ENCODE data around the gene GABRA5.

DNA sequence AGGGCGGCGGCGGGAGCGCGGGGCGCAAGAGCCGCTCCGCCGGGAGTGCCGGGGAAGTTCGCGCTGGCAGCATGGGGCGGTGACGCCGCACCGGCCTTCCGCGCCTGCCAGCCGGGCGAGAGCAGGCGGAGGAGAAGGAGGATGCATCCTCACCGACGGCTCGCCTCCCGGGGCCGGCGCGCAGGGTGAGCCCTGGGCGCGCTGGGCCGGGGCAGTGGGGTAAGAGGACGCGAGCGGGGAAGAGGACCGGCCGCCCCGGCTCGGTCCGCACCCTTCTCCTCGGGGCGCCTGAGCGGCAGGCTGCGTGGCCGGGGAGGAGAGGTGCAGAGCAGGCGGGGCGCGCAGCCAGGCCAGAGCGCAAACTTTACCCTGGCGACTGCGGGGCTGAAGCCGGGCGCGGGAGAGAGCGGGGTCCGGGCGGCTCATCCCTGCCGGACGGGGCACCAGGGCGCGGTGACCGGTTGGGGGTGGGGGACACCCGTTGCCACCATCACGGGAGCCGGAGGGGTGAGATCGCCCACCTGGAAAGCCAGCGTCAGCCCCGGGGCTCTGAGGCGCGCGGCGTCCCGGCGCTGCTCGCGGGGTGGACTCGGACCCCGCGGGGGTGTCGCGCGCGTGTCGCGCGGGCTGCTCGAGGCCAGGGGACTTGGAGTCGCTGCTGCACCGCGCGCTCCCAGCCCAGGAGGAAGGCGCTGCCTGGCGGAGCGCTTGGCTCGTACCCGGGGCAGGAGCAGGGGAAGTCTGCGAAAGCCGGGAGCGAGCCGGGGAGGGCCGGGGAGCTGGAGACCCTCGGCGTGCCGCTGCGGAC lies 542 bp downstream of the GABRA5 start:
- no peak for TF ChIP-seq EP300 (IDR thresholded peaks at IDR 0.05)
- TF ChIP-seq, protein P1, sequence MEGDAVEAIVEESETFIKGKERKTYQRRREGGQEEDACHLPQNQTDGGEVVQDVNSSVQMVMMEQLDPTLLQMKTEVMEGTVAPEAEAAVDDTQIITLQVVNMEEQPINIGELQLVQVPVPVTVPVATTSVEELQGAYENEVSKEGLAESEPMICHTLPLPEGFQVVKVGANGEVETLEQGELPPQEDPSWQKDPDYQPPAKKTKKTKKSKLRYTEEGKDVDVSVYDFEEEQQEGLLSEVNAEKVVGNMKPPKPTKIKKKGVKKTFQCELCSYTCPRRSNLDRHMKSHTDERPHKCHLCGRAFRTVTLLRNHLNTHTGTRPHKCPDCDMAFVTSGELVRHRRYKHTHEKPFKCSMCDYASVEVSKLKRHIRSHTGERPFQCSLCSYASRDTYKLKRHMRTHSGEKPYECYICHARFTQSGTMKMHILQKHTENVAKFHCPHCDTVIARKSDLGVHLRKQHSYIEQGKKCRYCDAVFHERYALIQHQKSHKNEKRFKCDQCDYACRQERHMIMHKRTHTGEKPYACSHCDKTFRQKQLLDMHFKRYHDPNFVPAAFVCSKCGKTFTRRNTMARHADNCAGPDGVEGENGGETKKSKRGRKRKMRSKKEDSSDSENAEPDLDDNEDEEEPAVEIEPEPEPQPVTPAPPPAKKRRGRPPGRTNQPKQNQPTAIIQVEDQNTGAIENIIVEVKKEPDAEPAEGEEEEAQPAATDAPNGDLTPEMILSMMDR (IDR thresholded peaks at IDR 0.05), result no peak

All from ovary (tissue), 3 donors.